ENCODE data around the gene DMWD. TPM values are rescaled to one million over a fixed set of nuclear protein-coding genes. Genes with fewer than 3 reads are reported as not detected.

Gene DMWD
- total and polyA plus RNA-seq, 2 of the 4 experiments (the other 2 are of a cell fraction): 9.7 to 28.5 TPM

DNA sequence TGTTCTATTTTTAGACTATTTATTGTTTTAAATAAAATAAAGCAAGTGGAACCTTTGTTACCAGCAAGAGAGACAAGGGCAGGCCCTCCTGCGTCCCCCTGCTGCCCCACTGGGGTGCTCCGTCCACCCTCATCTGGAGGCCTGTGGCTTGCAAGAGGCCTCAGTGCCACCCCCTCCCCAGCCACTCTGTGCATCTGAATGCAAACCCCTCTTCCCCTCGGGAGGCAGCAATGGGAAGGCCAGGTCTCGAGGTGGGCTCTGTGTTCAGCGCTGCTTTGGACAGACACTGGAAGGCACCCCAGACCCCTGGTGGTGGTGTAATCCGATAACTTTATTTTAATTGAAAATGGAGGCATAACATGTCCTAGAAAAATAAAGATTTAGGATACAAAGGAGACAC lies 28.2 kb downstream of the DMWD start:
- Histone ChIP-seq H4K5ac (ENCODE audit: low read depth, low read length) (no peak overlapping the region), H3K4me3 (ENCODE audit: insufficient read depth, low read depth, low read length) (no peak overlapping the region), H4K8ac (ENCODE audit: low read depth in 2 of 2, low read length in 2 of 2) (no peak overlapping the region), H4K91ac (ENCODE audit: insufficient read depth, low read depth, low read length) (no peak overlapping the region), H3K4ac (ENCODE audit: low read depth, low read length) (no peak overlapping the region), H3K14ac (replicated peaks; ENCODE audit: low read depth, low read length) (no peak overlapping the region), H3K9me3 (ENCODE audit: control insufficient read depth, insufficient read depth, low read length) (no peaks in the 10 kb centered on the region), H3K23ac (ENCODE audit: low read depth, low read length) (no peak overlapping the region), H2BK120ac (ENCODE audit: low read depth, low read length) (no peak overlapping the region), H3K27ac (ENCODE audit: insufficient read depth, low read length) (no peak overlapping the region), H3K79me1 (ENCODE audit: low read depth in 1 of 2, low read length in 2 of 2) (peaks cover 0 to 20% of the 10 kb centered on the region in 2 experiments; a peak in 1 of 4 replicates), H2BK5ac (ENCODE audit: low read depth, low read length, poor library complexity, severe bottlenecking) (no peak overlapping the region), H2BK15ac (ENCODE audit: low read depth, low read length) (no peak overlapping the region; the same call in 2 of the 3 replicates), H3K4me2 (ENCODE audit: low read depth, low read length) (no peak overlapping the region), H3K9me1 (ENCODE audit: insufficient read depth, low read length) (no peaks in the 10 kb centered on the region), H2AFZ (replicated peaks; ENCODE audit: low read length, poor library complexity) (peak overlapping the region; percentile 9), H3K36me3 (ENCODE audit: control insufficient read depth, insufficient read depth, low read length) (no peaks in the 10 kb centered on the region), H3K27me3 (ENCODE audit: control insufficient read depth, insufficient read depth, low read length) (peaks cover under 1% of the 10 kb centered on the region; the same call in 1 of the 2 replicates), H2AK5ac (ENCODE audit: low read depth, low read length) (no peak overlapping the region), H2BK20ac (ENCODE audit: low read depth, low read length) (no peak overlapping the region), H3K4me1 (ENCODE audit: control insufficient read depth, insufficient read depth, low read length) (peaks cover 22% of the 10 kb centered on the region), H4K20me1 (ENCODE audit: insufficient read depth, low read length) (no peaks in the 10 kb centered on the region; the same call in 1 of the 2 replicates), H3K18ac (ENCODE audit: low read depth, low read length) (no peak overlapping the region), H2AK9ac (replicated peaks; ENCODE audit: low read depth, low read length, poor library complexity) (peak overlapping the region; percentile 76), H3K56ac (ENCODE audit: extremely low read depth, insufficient read depth, low read length) (no peak overlapping the region), H3K9ac (ENCODE audit: low read depth, low read length) (no peak overlapping the region)
- intact Hi-C loops (cut with micrococcal nuclease): no loop called here
- no TSS peak for BruUV-seq (replicated peaks)
- ATAC-seq (ENCODE audit: low read depth) (no peak), DNase-seq (no peak)
- WGBS, 2 experiments (ENCODE audit: extremely low coverage in 2 of 2, insufficient read length in 1 of 2): 63% methylated on average over 2 of the region's 6 CpGs; no CpG with 5 or more reads in 1 of the 2 experiments
- in situ Hi-C loops (cut with MboI; ENCODE audit: low sequenced_read_pairs): no loop called here
- TF ChIP-seq SMC3 (IDR thresholded peaks at IDR 0.05; ENCODE audit: low read depth, low read length) (no peak), MAZ (IDR thresholded peaks at IDR 0.05; ENCODE audit: borderline replicate concordance, low read depth, low read length) (no peak), FOS (IDR thresholded peaks at IDR 0.05; ENCODE audit: low read depth, low read length) (no peak), RFX5 (IDR thresholded peaks at IDR 0.05; ENCODE audit: low read depth, low read length) (no peak), MAFK (IDR thresholded peaks at IDR 0.05; ENCODE audit: low read depth, low read length) (no peak), RCOR1 (IDR thresholded peaks at IDR 0.05; ENCODE audit: insufficient replicate concordance, low read length) (no peak), NFE2L2 (IDR thresholded peaks at IDR 0.05; ENCODE audit: low read depth, low read length) (no peak), BHLHE40 (IDR thresholded peaks at IDR 0.05; ENCODE audit: low read depth, low read length) (no peak), CEBPB (IDR thresholded peaks at IDR 0.05; ENCODE audit: low read depth, low read length) (no peak)
- TF ChIP-seq, protein P1, sequence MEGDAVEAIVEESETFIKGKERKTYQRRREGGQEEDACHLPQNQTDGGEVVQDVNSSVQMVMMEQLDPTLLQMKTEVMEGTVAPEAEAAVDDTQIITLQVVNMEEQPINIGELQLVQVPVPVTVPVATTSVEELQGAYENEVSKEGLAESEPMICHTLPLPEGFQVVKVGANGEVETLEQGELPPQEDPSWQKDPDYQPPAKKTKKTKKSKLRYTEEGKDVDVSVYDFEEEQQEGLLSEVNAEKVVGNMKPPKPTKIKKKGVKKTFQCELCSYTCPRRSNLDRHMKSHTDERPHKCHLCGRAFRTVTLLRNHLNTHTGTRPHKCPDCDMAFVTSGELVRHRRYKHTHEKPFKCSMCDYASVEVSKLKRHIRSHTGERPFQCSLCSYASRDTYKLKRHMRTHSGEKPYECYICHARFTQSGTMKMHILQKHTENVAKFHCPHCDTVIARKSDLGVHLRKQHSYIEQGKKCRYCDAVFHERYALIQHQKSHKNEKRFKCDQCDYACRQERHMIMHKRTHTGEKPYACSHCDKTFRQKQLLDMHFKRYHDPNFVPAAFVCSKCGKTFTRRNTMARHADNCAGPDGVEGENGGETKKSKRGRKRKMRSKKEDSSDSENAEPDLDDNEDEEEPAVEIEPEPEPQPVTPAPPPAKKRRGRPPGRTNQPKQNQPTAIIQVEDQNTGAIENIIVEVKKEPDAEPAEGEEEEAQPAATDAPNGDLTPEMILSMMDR (conservative IDR thresholded peaks at IDR 0.05; ENCODE audit: low read depth, low read length): no peak
- TF ChIP-seq, protein P2, sequence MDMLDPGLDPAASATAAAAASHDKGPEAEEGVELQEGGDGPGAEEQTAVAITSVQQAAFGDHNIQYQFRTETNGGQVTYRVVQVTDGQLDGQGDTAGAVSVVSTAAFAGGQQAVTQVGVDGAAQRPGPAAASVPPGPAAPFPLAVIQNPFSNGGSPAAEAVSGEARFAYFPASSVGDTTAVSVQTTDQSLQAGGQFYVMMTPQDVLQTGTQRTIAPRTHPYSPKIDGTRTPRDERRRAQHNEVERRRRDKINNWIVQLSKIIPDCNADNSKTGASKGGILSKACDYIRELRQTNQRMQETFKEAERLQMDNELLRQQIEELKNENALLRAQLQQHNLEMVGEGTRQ (IDR thresholded peaks at IDR 0.05; ENCODE audit: low read depth, low read length): no peak
- TF ChIP-seq, protein P3, sequence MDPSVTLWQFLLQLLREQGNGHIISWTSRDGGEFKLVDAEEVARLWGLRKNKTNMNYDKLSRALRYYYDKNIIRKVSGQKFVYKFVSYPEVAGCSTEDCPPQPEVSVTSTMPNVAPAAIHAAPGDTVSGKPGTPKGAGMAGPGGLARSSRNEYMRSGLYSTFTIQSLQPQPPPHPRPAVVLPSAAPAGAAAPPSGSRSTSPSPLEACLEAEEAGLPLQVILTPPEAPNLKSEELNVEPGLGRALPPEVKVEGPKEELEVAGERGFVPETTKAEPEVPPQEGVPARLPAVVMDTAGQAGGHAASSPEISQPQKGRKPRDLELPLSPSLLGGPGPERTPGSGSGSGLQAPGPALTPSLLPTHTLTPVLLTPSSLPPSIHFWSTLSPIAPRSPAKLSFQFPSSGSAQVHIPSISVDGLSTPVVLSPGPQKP (IDR thresholded peaks at IDR 0.05; ENCODE audit: borderline replicate concordance, low read depth, low read length): no peak
- ChIA-PET POLR2A (ENCODE audit: unreplicated experiment) (no interaction called here), CTCF (interaction anchor here (0.7 kb wide), 1 partner anchor 84 kb away, joined by 3 read pairs; no protein-coding TSS in a partner anchor)
- dilution Hi-C loops (cut with HindIII; ENCODE audit: low sequenced_read_pairs, unreplicated experiment): no loop called here
